GM13977 (cell line): ENCODE measurements around the gene SBNO2.

ENCODE experiments used
- DNase-seq: peaks from one replicate; pipeline ENCODE4 v3.0.0; 2012; ENCODE audit warnings: low spot score
- in situ Hi-C: fragments of 300-500 bp; cut with MboI; formaldehyde crosslinking; loops from one replicate; pipeline ENCODE4 v1.12.0; 2022; ENCODE audit warnings: low sequenced_read_pairs, low pct_unique_long_range_greater_than_20kb, mixed read lengths, inconsistent platforms; ENCODE audit not compliant: unreplicated experiment
- TF ChIP-seq, protein P1 (sequence below): IDR thresholded peaks from 2 replicates; pipeline ENCODE4 v1.5.1; 2012; ENCODE audit warnings: mild to moderate bottlenecking, control low read depth; ENCODE audit not compliant: insufficient read depth; ENCODE audit errors: extremely low read depth, missing control alignments

SBNO2 gene

GRCh38 chr19:1089891-1090290 is 84.2 kb downstream of the SBNO2 start:
- DNase-seq: no peak
- in situ Hi-C loops: no loop called here
- TF ChIP-seq, protein P1, sequence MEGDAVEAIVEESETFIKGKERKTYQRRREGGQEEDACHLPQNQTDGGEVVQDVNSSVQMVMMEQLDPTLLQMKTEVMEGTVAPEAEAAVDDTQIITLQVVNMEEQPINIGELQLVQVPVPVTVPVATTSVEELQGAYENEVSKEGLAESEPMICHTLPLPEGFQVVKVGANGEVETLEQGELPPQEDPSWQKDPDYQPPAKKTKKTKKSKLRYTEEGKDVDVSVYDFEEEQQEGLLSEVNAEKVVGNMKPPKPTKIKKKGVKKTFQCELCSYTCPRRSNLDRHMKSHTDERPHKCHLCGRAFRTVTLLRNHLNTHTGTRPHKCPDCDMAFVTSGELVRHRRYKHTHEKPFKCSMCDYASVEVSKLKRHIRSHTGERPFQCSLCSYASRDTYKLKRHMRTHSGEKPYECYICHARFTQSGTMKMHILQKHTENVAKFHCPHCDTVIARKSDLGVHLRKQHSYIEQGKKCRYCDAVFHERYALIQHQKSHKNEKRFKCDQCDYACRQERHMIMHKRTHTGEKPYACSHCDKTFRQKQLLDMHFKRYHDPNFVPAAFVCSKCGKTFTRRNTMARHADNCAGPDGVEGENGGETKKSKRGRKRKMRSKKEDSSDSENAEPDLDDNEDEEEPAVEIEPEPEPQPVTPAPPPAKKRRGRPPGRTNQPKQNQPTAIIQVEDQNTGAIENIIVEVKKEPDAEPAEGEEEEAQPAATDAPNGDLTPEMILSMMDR: no peak

GRCh38 chr19:1089126-1089771 is 84.8 kb downstream of the SBNO2 start:
- in situ Hi-C loops: no loop called here
- no peak for DNase-seq
- TF ChIP-seq, protein P1: no peak

GRCh38 chr19:1088416-1089010 is 85.6 kb downstream of the SBNO2 start:
- in situ Hi-C loops: no loop called here
- TF ChIP-seq, protein P1: no peak
- DNase-seq: no peak

- DNase-seq: no peak
- TF ChIP-seq, protein P1: no peak
- in situ Hi-C loops: no loop called here
These were observed 86.2 kb downstream of the SBNO2 start for GRCh38 chr19:1087813-1088415.

DNA sequence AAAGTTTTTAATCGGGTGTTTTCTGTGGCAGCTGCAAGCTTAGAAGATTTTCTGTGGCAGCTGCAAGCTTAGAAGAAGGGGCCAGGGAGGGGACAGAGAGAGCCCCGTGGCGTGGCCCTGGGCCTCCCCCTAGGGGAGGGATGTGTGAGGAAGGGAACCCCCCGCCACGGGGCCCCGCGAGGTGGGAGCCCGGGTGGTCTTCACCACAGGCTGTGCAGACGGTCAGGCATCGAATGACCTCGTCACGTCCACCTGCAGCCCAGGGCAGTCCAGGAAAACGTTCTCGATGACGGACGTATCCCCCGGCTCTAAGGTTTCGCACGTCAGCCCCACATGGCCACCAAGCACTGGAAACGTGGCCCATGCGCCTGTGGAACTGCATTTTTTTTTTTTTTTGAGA is 87.5 kb downstream of the SBNO2 start:
- DNase-seq: no peak
- in situ Hi-C loops: no loop called here
- TF ChIP-seq, protein P1: no peak

- DNase-seq: no peak
- TF ChIP-seq, protein P1: no peak
- in situ Hi-C loops: no loop called here
These were observed 88.2 kb downstream of the SBNO2 start for GRCh38 chr19:1085676-1086442.
